Measurements from ENCODE around the gene SLC14A1. TPM values are rescaled to one million over a fixed set of nuclear protein-coding genes. Genes with fewer than 3 reads are reported as not detected.

Gene SLC14A1
- total and polyA plus RNA-seq, 9 donors: 0.75 to 2.2 (median 1.4) TPM

- Histone ChIP-seq H3K27ac (ENCODE audit: low read length) (no peak overlapping the region), H3K9me3 (replicated peaks; ENCODE audit: control insufficient read depth, low read depth, low read length) (no peaks in the 10 kb centered on the region), H3K27me3 (ENCODE audit: control insufficient read depth, insufficient read depth, low read length) (no peaks in the 10 kb centered on the region), H3K4me3 (ENCODE audit: low read length) (no peak overlapping the region), H3K4me1 (ENCODE audit: control insufficient read depth, insufficient read depth, low read length) (no peaks in the 10 kb centered on the region), H3K36me3 (ENCODE audit: control insufficient read depth, insufficient read depth, low read length) (no peaks in the 10 kb centered on the region)
- no peak for DNase-seq
- 83% methylated on average over 7 of the region's 7 CpGs for WGBS (ENCODE audit: insufficient coverage)
Observed at GRCh38 chr18:45719106-45719505, 4.9 kb upstream of the SLC14A1 start.

DNA sequence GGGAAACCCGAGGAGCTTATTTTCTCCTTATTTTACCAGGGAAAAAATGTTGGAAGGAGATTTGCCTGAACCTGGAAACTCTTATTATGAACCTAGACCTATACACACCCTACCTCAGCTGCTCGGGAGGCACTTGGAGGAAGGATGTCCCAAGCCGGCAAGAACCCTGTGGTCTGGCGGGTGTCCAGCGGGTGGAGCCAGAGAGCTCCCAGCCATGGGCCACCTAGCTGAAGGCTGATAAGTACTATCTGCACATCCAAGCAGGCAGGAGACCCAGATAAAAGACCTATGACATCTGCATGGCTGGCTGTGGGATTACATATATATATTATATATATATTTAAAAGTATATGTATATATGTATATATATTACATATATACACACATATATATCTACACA is 1.1 kb upstream of the SLC14A1 start:
- H3K27me3 ChIP-seq (ENCODE audit: control insufficient read depth, insufficient read depth, low read length): peaks cover 2% of the 10 kb centered on the region
- H3K4me1 ChIP-seq (ENCODE audit: control insufficient read depth, insufficient read depth, low read length): no peaks in the 10 kb centered on the region
- no peaks in the 10 kb centered on the region for H3K9me3 ChIP-seq (replicated peaks; ENCODE audit: control insufficient read depth, low read depth, low read length)
- WGBS (ENCODE audit: insufficient coverage): 0% methylated on average over 1 of the region's 5 CpGs
- no peak overlapping the region for H3K27ac ChIP-seq (ENCODE audit: low read length)
- no peaks in the 10 kb centered on the region for H3K36me3 ChIP-seq (ENCODE audit: control insufficient read depth, insufficient read depth, low read length)
- no peak overlapping the region for H3K4me3 ChIP-seq (ENCODE audit: low read length)
- peak; percentile 43 for DNase-seq

DNA sequence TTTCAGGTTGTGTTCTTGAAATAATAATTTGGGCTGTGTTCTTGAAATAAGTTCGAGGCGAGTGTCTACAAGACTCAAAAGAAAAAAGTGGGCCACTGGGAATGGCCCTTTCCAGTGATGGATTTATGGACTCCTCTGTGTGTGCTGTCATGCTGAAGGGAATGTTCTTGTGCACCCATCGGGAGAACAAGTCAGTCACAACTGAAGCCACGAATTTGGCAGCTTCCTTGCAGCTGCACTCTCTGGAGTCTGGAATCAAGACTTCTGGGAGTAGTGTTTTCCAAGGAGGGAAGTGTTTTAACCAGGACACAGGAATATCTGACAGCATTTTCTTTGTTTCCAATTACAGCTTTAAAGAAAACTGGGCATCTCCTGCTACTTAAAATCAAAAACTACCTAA is 620 bp downstream of the SLC14A1 start:
- WGBS (ENCODE audit: insufficient coverage): 72% methylated on average over 2 of the region's 4 CpGs
- no peaks in the 10 kb centered on the region for H3K9me3 ChIP-seq (replicated peaks; ENCODE audit: control insufficient read depth, low read depth, low read length)
- peaks cover 2% of the 10 kb centered on the region for H3K27me3 ChIP-seq (ENCODE audit: control insufficient read depth, insufficient read depth, low read length)
- H3K36me3 ChIP-seq (ENCODE audit: control insufficient read depth, insufficient read depth, low read length): no peaks in the 10 kb centered on the region
- H3K4me1 ChIP-seq (ENCODE audit: control insufficient read depth, insufficient read depth, low read length): no peaks in the 10 kb centered on the region
- no peak overlapping the region for H3K4me3 ChIP-seq (ENCODE audit: low read length)
- H3K27ac ChIP-seq (ENCODE audit: low read length): no peak overlapping the region
- no peak for DNase-seq

DNA sequence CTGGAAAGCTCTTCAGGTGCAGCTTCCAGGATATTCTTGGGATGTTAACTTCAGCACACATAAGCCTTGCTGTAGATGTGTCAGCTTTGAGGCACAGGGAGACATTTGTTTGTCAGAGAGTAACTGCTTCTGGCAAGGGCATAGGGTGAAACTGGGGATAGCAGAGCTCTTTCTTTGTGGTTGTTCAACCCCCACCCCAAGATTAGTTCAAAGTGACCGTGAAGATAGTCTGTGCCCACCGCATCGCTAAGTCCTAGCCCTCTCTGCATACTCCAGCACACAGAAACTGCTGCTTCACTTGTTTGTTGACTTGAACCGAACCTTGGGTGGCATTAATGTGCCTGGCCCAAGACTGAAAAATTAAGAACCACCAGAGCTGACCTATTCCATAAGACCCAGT is 1.4 kb downstream of the SLC14A1 start:
- Histone ChIP-seq H3K27ac (ENCODE audit: low read length) (no peak overlapping the region), H3K4me3 (ENCODE audit: low read length) (no peak overlapping the region), H3K4me1 (ENCODE audit: control insufficient read depth, insufficient read depth, low read length) (no peaks in the 10 kb centered on the region), H3K36me3 (ENCODE audit: control insufficient read depth, insufficient read depth, low read length) (no peaks in the 10 kb centered on the region), H3K27me3 (ENCODE audit: control insufficient read depth, insufficient read depth, low read length) (peaks cover 2% of the 10 kb centered on the region), H3K9me3 (replicated peaks; ENCODE audit: control insufficient read depth, low read depth, low read length) (no peaks in the 10 kb centered on the region)
- no peak for DNase-seq
- 86% methylated on average over 4 of the region's 4 CpGs for WGBS (ENCODE audit: insufficient coverage)

- H3K4me1 ChIP-seq (ENCODE audit: control insufficient read depth, insufficient read depth, low read length): no peaks in the 10 kb centered on the region
- no peak overlapping the region for H3K4me3 ChIP-seq (ENCODE audit: low read length)
- 67% methylated on average over 1 of the region's 3 CpGs for WGBS (ENCODE audit: insufficient coverage)
- no peaks in the 10 kb centered on the region for H3K36me3 ChIP-seq (ENCODE audit: control insufficient read depth, insufficient read depth, low read length)
- no peaks in the 10 kb centered on the region for H3K9me3 ChIP-seq (replicated peaks; ENCODE audit: control insufficient read depth, low read depth, low read length)
- no peak for DNase-seq
- H3K27ac ChIP-seq (ENCODE audit: low read length): no peak overlapping the region
- peaks cover 2% of the 10 kb centered on the region for H3K27me3 ChIP-seq (ENCODE audit: control insufficient read depth, insufficient read depth, low read length)
Observed at GRCh38 chr18:45726603-45727002, 2.6 kb downstream of the SLC14A1 start.

DNA sequence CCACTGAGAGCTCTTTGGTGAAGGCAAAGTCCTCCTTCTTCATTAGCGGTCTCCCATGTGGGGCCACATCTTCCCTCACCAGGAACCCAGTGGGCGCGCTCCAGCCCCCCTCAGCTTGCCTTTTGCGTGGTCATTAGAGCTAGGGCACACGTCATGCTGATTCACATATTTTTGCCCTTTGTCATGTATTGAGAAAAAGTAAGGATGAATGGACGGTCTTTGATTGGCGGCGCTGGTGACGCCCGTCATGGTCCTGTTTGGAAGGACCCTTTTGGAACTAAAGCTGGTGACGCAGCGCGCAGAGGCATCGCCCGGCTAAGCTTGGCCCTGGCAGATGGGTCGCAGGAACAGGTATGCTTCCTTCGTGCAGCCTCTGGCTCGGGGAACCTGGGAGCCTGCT is 3.1 kb downstream of the SLC14A1 start:
- Histone ChIP-seq H3K27ac (ENCODE audit: low read length) (no peak overlapping the region), H3K27me3 (ENCODE audit: control insufficient read depth, insufficient read depth, low read length) (peaks cover 2% of the 10 kb centered on the region), H3K4me1 (ENCODE audit: control insufficient read depth, insufficient read depth, low read length) (no peaks in the 10 kb centered on the region), H3K4me3 (ENCODE audit: low read length) (no peak overlapping the region), H3K36me3 (ENCODE audit: control insufficient read depth, insufficient read depth, low read length) (no peaks in the 10 kb centered on the region), H3K9me3 (replicated peaks; ENCODE audit: control insufficient read depth, low read depth, low read length) (no peaks in the 10 kb centered on the region)
- WGBS (ENCODE audit: insufficient coverage): 89% methylated on average over 15 of the region's 18 CpGs
- DNase-seq: no peak

DNA sequence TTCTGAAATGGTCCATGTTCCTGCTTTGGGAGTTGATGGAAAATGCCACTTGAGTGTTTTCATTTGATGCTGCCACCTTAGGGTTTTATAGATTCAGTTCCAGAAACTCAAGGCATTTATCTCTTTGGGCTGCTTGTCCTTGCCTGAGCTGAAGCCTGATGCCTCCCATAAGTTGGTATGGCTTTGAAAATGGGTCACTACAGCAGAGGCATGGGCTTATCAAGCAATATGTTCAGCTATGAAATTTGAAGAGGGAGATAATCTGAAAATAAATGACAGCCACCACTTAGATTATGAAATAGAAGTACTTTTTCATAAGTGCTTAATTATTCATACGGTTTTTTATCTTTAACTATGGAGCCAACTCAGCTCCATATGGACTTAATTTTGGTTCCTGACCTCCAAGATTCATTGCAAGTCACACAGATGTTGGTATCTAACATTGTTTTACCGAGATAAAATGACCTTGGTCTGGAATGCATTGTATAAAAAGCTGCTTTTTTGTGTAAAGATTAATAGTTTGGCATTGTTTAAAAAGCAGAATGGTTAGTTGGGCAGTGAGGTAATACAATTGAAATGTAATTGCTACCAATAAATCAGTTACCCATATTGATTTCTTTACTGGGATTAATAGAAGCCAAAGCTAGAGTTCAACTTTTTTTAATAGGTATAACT is 4.5 kb downstream of the SLC14A1 start:
- no peak for DNase-seq
- WGBS (ENCODE audit: insufficient coverage): no CpG with 5 or more reads among the region's 2 CpGs
- no peaks in the 10 kb centered on the region for H3K9me3 ChIP-seq (replicated peaks; ENCODE audit: control insufficient read depth, low read depth, low read length)
- no peaks in the 10 kb centered on the region for H3K4me1 ChIP-seq (ENCODE audit: control insufficient read depth, insufficient read depth, low read length)
- H3K36me3 ChIP-seq (ENCODE audit: control insufficient read depth, insufficient read depth, low read length): no peaks in the 10 kb centered on the region
- no peak overlapping the region for H3K27ac ChIP-seq (ENCODE audit: low read length)
- no peak overlapping the region for H3K4me3 ChIP-seq (ENCODE audit: low read length)
- peaks cover 2% of the 10 kb centered on the region for H3K27me3 ChIP-seq (ENCODE audit: control insufficient read depth, insufficient read depth, low read length)

GRCh38 chr18:45730832-45731575 is 7.0 kb downstream of the SLC14A1 start:
- Histone ChIP-seq H3K36me3 (ENCODE audit: control insufficient read depth, insufficient read depth, low read length) (no peaks in the 10 kb centered on the region), H3K4me1 (ENCODE audit: control insufficient read depth, insufficient read depth, low read length) (no peaks in the 10 kb centered on the region), H3K4me3 (ENCODE audit: low read length) (no peak overlapping the region), H3K27ac (ENCODE audit: low read length) (no peak overlapping the region), H3K9me3 (replicated peaks; ENCODE audit: control insufficient read depth, low read depth, low read length) (no peaks in the 10 kb centered on the region), H3K27me3 (ENCODE audit: control insufficient read depth, insufficient read depth, low read length) (no peaks in the 10 kb centered on the region)
- WGBS (ENCODE audit: insufficient coverage): 85% methylated on average over 5 of the region's 6 CpGs
- no peak for DNase-seq

DNA sequence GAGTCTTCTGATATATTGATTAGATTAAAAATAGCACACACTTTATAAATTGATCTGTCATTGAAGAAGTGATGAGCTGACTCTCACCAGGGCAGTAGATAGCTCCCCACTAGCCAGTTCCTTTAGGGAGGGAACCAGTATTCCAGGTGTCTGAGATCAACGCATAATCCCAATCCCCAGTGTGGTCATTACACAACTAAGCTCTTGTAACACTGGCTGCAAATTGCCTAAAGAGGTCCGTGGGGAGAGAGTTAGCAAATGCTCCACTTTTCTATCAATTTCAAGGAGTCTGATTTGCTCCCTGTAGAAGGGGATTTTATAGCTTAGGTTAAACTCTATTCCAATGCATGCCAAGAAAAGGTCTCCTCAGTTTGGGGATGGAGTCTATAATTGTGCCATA is 7.7 kb downstream of the SLC14A1 start:
- Histone ChIP-seq H3K4me1 (ENCODE audit: control insufficient read depth, insufficient read depth, low read length) (no peaks in the 10 kb centered on the region), H3K27me3 (ENCODE audit: control insufficient read depth, insufficient read depth, low read length) (no peaks in the 10 kb centered on the region), H3K9me3 (replicated peaks; ENCODE audit: control insufficient read depth, low read depth, low read length) (no peaks in the 10 kb centered on the region), H3K27ac (ENCODE audit: low read length) (no peak overlapping the region), H3K4me3 (ENCODE audit: low read length) (no peak overlapping the region), H3K36me3 (ENCODE audit: control insufficient read depth, insufficient read depth, low read length) (no peaks in the 10 kb centered on the region)
- DNase-seq: no peak
- WGBS (ENCODE audit: insufficient coverage): no CpG with 5 or more reads among the region's 2 CpGs

- no peak for DNase-seq
- Histone ChIP-seq H3K36me3 (ENCODE audit: control insufficient read depth, insufficient read depth, low read length) (no peaks in the 10 kb centered on the region), H3K4me3 (ENCODE audit: low read length) (no peak overlapping the region), H3K4me1 (ENCODE audit: control insufficient read depth, insufficient read depth, low read length) (no peaks in the 10 kb centered on the region), H3K27me3 (ENCODE audit: control insufficient read depth, insufficient read depth, low read length) (no peaks in the 10 kb centered on the region), H3K9me3 (replicated peaks; ENCODE audit: control insufficient read depth, low read depth, low read length) (no peaks in the 10 kb centered on the region), H3K27ac (ENCODE audit: low read length) (no peak overlapping the region)
- WGBS (ENCODE audit: insufficient coverage): 100% methylated on average over 1 of the region's 7 CpGs
Observed at GRCh38 chr18:45733535-45733934, 9.6 kb downstream of the SLC14A1 start.
